Measurements from ENCODE around the gene WNT1. TPM values are rescaled to one million over a fixed set of nuclear protein-coding genes. Genes with fewer than 3 reads are reported as not detected.

WNT1 gene
- total and polyA plus RNA-seq, 2 donors (not counting 3 experiments of a cell fraction or from before 2014, with no cell fraction given): not detected

DNA sequence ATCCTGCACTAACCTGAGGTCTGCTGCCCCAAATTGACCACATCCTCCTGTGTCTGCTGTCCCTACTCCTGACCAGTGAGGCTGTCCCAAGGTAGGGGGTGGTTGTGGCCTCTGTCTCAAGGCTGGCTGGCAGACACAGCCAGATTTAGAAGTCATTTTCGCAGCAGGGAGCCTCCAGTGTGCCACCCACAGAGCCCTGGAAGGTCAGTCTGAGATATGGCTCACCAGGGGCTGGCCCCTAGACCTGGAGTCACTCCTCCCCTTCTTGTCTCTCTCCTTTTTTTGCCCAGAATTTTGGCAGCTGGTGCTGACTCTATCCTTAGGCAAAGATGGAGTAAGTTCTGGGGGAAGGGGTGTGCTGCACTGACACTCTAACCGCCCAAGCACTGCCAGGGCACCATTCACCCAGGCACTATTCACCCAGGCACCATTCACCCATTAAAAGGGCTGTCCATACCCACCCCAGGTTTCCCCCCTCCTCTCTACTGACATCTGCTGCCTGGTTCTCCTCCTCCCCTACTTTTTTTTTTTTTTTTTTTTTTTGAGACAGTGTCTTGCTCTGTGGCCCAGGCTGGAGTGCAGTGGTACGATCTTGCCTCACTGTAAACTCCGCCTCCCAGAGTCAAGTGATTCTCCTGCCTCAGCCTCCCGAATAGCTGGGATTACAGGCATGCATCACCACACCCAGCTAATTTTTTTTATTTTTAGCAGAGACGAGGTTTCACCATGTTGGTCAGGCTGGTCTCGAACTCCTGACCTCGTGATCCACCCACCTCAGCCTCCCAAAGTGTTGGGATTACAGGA is 13.3 kb downstream of the WNT1 start:
- no peak for DNase-seq (ENCODE audit: low read depth, low spot score)
- H3K4me3 ChIP-seq (replicated peaks in 1 of 3; ENCODE audit: insufficient read depth in 1 of 3, low read depth in 1 of 3, low read length in 3 of 3): no peak overlapping the region
- intact Hi-C loops (cut with micrococcal nuclease) (no loop called here), dilution Hi-C loops (cut with MboI; ENCODE audit: extremely low pct_ligation_motif_present, low sequenced_read_pairs) (no loop called here)
- TF ChIP-seq FOS (IDR thresholded peaks at IDR 0.05; ENCODE audit: borderline replicate concordance, insufficient read depth, low read length): no peak
- TF ChIP-seq MYC (IDR thresholded peaks at IDR 0.05; ENCODE audit: low read depth, low read length): no peak
- TF ChIP-seq, protein P1, sequence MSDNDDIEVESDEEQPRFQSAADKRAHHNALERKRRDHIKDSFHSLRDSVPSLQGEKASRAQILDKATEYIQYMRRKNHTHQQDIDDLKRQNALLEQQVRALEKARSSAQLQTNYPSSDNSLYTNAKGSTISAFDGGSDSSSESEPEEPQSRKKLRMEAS (IDR thresholded peaks at IDR 0.05; ENCODE audit: insufficient read depth, insufficient read length): no peak
- no peak for TF ChIP-seq POLR2A (IDR thresholded peaks at IDR 0.05; ENCODE audit: low read depth, low read length)
- no peak for TF ChIP-seq POLR2AphosphoS5 (IDR thresholded peaks at IDR 0.05; ENCODE audit: insufficient read depth, low read depth, low read length)
- no peak for TF ChIP-seq GATA2 (IDR thresholded peaks at IDR 0.05; ENCODE audit: insufficient read depth, insufficient read length, low read depth, low read length)
- TF ChIP-seq EZH2 (IDR thresholded peaks at IDR 0.05; ENCODE audit: borderline replicate concordance, low read depth, low read length, severe bottlenecking): no peak
- TF ChIP-seq JUN (IDR thresholded peaks at IDR 0.05; ENCODE audit: borderline replicate concordance, insufficient read depth, insufficient read length, low read depth): no peak
- TF ChIP-seq, protein P2, sequence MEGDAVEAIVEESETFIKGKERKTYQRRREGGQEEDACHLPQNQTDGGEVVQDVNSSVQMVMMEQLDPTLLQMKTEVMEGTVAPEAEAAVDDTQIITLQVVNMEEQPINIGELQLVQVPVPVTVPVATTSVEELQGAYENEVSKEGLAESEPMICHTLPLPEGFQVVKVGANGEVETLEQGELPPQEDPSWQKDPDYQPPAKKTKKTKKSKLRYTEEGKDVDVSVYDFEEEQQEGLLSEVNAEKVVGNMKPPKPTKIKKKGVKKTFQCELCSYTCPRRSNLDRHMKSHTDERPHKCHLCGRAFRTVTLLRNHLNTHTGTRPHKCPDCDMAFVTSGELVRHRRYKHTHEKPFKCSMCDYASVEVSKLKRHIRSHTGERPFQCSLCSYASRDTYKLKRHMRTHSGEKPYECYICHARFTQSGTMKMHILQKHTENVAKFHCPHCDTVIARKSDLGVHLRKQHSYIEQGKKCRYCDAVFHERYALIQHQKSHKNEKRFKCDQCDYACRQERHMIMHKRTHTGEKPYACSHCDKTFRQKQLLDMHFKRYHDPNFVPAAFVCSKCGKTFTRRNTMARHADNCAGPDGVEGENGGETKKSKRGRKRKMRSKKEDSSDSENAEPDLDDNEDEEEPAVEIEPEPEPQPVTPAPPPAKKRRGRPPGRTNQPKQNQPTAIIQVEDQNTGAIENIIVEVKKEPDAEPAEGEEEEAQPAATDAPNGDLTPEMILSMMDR (IDR thresholded peaks at IDR 0.05; ENCODE audit: extremely low read depth in 1 of 2, insufficient read depth in 1 of 2, low read depth in 1 of 2, low read length in 2 of 2): no peak
- no peak for FAIRE-seq
- BruUV-seq (replicated peaks): no TSS peak
- H3K27me3 ChIP-seq (ENCODE audit: control insufficient read depth in 2 of 2, insufficient read depth in 2 of 2, low read length in 2 of 2): peaks cover 38 to 45% of the 10 kb centered on the region in 2 experiments
- H3K9ac ChIP-seq (replicated peaks; ENCODE audit: extremely low read depth, insufficient read depth, low read length): no peak overlapping the region
- H2AFZ ChIP-seq (ENCODE audit: low read depth, low read length): no peak overlapping the region
- H3K9me3 ChIP-seq (replicated peaks; ENCODE audit: control insufficient read depth, insufficient read depth, low read length): no peaks in the 10 kb centered on the region
- CTCF ChIA-PET: interaction anchor here (0.7 to 10.5 kb wide), 3 partner anchors 10 to 52 kb away, joined by 3 to 175 read pairs (median 3); partner anchors contain the start of gene WNT1
- H3K36me3 ChIP-seq (ENCODE audit: control insufficient read depth in 2 of 2, extremely low read depth in 1 of 2, insufficient read depth in 2 of 2, low read length in 2 of 2): no peaks in the 10 kb centered on the region
- no peaks in the 10 kb centered on the region for H4K20me1 ChIP-seq (replicated peaks; ENCODE audit: control insufficient read depth, extremely low read depth, insufficient read depth, low read length)
- H3K79me2 ChIP-seq (ENCODE audit: control insufficient read depth, insufficient read depth, low read length): no peaks in the 10 kb centered on the region
- no peak overlapping the region for H3K27ac ChIP-seq (ENCODE audit: insufficient read depth, low read depth, low read length)
- POLR2A ChIA-PET: no interaction called here
- no peaks in the 10 kb centered on the region for H3K4me1 ChIP-seq (ENCODE audit: control insufficient read depth, extremely low read depth, insufficient read depth, low read length)
- no peak overlapping the region for H3K4me2 ChIP-seq (ENCODE audit: insufficient read depth, low read length)
- H3K9me1 ChIP-seq (replicated peaks; ENCODE audit: control insufficient read depth, extremely low read depth, insufficient read depth, low read length): no peaks in the 10 kb centered on the region

Data from endothelial cell of umbilical vein (primary cell).